H1 (cell line): ENCODE measurements around the gene DNAJC11. TPM values are rescaled to one million over a fixed set of nuclear protein-coding genes. Genes with fewer than 3 reads are reported as not detected.

Experiments
- CTCF ChIA-PET: fragments of 300-600 bp; sonication (Branson Sonifier 250); formaldehyde crosslinking; loops from one replicate; lab custom pipeline; 2021; ENCODE audit not compliant: partially characterized antibody; lab: Charles Lee
- POLR2A ChIA-PET: fragments of 300-600 bp; sonication (Branson Sonifier 250); formaldehyde crosslinking; loops from one replicate; lab custom pipeline; 2021; ENCODE audit warnings: inconsistent platforms; ENCODE audit not compliant: partially characterized antibody; lab: Charles Lee
- DNase-seq, 2 experiments: peaks; one replicate each; pipeline versions ENCODE4 v3.0.0 to v3.0.0-alpha.2; 2010 to 2022; ENCODE audit warnings: low spot score in 2 of 2, low read depth in 1 of 2, mixed read lengths in 1 of 2
- FAIRE-seq: peaks from 2 replicates; lab custom pipeline; 2011; peaks lifted over from hg19 to GRCh38; lab: Jason Lieb, UNC
- H2AFZ ChIP-seq: 2 replicates; pipeline ENCODE4 v1.8.1; 2012; ENCODE audit warnings: low read length, inconsistent platforms
- H2AK5ac ChIP-seq: 2 replicates; pipeline ENCODE4 v1.6.1; 2013; ENCODE audit warnings: low read depth, low read length
- H2BK120ac ChIP-seq: replicated peaks from 2 replicates; pipeline ENCODE3; 2013; ENCODE audit warnings: low read depth, low read length, inconsistent platforms
- H2BK12ac ChIP-seq: 2 replicates; pipeline ENCODE4 v1.6.1; 2013; ENCODE audit warnings: low read depth, low read length
- H2BK15ac ChIP-seq: 2 replicates; pipeline ENCODE4 v1.6.1; 2013; ENCODE audit warnings: low read length
- H2BK20ac ChIP-seq: 2 replicates; pipeline ENCODE4 v1.6.1; 2013; ENCODE audit warnings: low read length
- H2BK5ac ChIP-seq: 2 replicates; pipeline ENCODE4 v1.6.1; 2013; ENCODE audit warnings: low read depth, low read length
- H3K14ac ChIP-seq: 2 replicates; pipeline ENCODE4 v1.6.1; 2013; ENCODE audit warnings: inconsistent platforms; ENCODE audit not compliant: insufficient read length
- H3K18ac ChIP-seq: 2 replicates; pipeline ENCODE4 v1.6.1; 2013; ENCODE audit warnings: low read length; ENCODE audit errors: extremely low read depth
- H3K23ac ChIP-seq: 2 replicates; pipeline ENCODE4 v1.6.1; 2013; ENCODE audit warnings: inconsistent platforms; ENCODE audit not compliant: insufficient read length
- H3K23me2 ChIP-seq: 2 replicates; pipeline ENCODE4 v1.6.1; 2013; ENCODE audit warnings: low read depth, low read length
- H3K27ac ChIP-seq: 2 replicates; pipeline ENCODE4 v1.6.1; 2011; ENCODE audit warnings: low read depth, low read length, inconsistent platforms
- H3K27me3 ChIP-seq, 4 experiments: replicated peaks in 1 of 4; 1 replicate in 1 of 4; 2 replicates in 3 of 4; pipeline versions ENCODE4 v1.6.1 to v1.8.1; 2011 to 2013; ENCODE audit warnings: low read length in 3 of 4, mild to moderate bottlenecking in 3 of 4, inconsistent platforms in 2 of 4, mixed read lengths in 2 of 4, moderate library complexity in 1 of 4; ENCODE audit not compliant: control insufficient read depth in 3 of 4, insufficient read depth in 3 of 4; ENCODE audit errors: extremely low read depth in 1 of 4
- H3K36me3 ChIP-seq, 4 experiments: 2 replicates each; pipeline versions ENCODE4 v1.6.1 to v1.8.1; 2011 to 2013; ENCODE audit warnings: mild to moderate bottlenecking in 4 of 4, low read length in 3 of 4, moderate library complexity in 2 of 4, control low read depth in 1 of 4, inconsistent platforms in 1 of 4; ENCODE audit not compliant: insufficient read depth in 4 of 4, control insufficient read depth in 2 of 4
- H3K4ac ChIP-seq: replicated peaks from 2 replicates; pipeline ENCODE3; 2013; ENCODE audit warnings: low read length, low read depth, mixed read lengths, inconsistent platforms; ENCODE audit not compliant: insufficient read length
- H3K4me1 ChIP-seq, 4 experiments: replicated peaks in 1 of 4; 1 replicate in 1 of 4; 2 replicates in 3 of 4; pipeline versions ENCODE4 v1.6.1 to v1.8.1; 2011 to 2013; ENCODE audit warnings: low read length in 3 of 4, inconsistent platforms in 2 of 4, mixed read lengths in 1 of 4; ENCODE audit not compliant: insufficient read depth in 4 of 4, control insufficient read depth in 3 of 4
- H3K4me2 ChIP-seq, 2 experiments: 2 replicates each; pipeline versions ENCODE4 v1.6.1 to v1.8.1; 2011 to 2013; ENCODE audit warnings: low read depth in 2 of 2, low read length in 2 of 2, control low read depth in 1 of 2, inconsistent platforms in 1 of 2, mild to moderate bottlenecking in 1 of 2; ENCODE audit not compliant: insufficient read depth in 1 of 2
- H3K4me3 ChIP-seq, 4 experiments: fragments of 200-600, 300-600 bp in 1 of 4; sonication (generic), shearing (Covaris generic), sonication (Bioruptor Twin) in 1 of 4; 2 replicates each; pipeline versions ENCODE4 v1.5.1 to v1.8.1; 2011 to 2016; ENCODE audit warnings: low read length in 4 of 4, low read depth in 3 of 4, control low read depth in 2 of 4, inconsistent platforms in 2 of 4, mild to moderate bottlenecking in 2 of 4, mixed read lengths in 1 of 4, moderate library complexity in 1 of 4; ENCODE audit not compliant: insufficient read depth in 2 of 4; ENCODE audit errors: extremely low read depth in 1 of 4
- H3K56ac ChIP-seq: replicated peaks from 2 replicates; pipeline ENCODE3; 2013; ENCODE audit warnings: low read depth, mild to moderate bottlenecking, mixed read lengths, low read length, inconsistent platforms; ENCODE audit not compliant: insufficient read length
- H3K79me1 ChIP-seq: 2 replicates; pipeline ENCODE4 v1.6.1; 2013; ENCODE audit warnings: low read depth, low read length, control low read depth
- H3K79me2 ChIP-seq, 2 experiments: 2 replicates each; pipeline versions ENCODE4 v1.6.1 to v1.8.1; 2012 to 2013; ENCODE audit warnings: low read length in 2 of 2, mild to moderate bottlenecking in 2 of 2, inconsistent platforms in 1 of 2; ENCODE audit not compliant: insufficient read depth in 2 of 2, control insufficient read depth in 1 of 2
- H3K9ac ChIP-seq, 4 experiments: replicated peaks in 1 of 4; 1 replicate in 1 of 4; 2 replicates in 3 of 4; pipeline versions ENCODE4 v1.6.1 to v1.8.1; 2011 to 2013; ENCODE audit warnings: low read depth in 3 of 4, low read length in 3 of 4, control low read depth in 2 of 4, mild to moderate bottlenecking in 2 of 4, moderate library complexity in 2 of 4, inconsistent platforms in 1 of 4; ENCODE audit errors: extremely low read depth in 1 of 4
- H3K9me3 ChIP-seq, 2 experiments: 2 replicates each; pipeline versions ENCODE4 v1.6.1 to v1.8.1; 2012 to 2013; ENCODE audit warnings: mild to moderate bottlenecking in 2 of 2, moderate library complexity in 2 of 2, control low read depth in 1 of 2, inconsistent platforms in 1 of 2, low read depth in 1 of 2, low read length in 1 of 2, mixed read lengths in 1 of 2; ENCODE audit not compliant: insufficient read depth in 2 of 2
- H4K20me1 ChIP-seq, 2 experiments: replicated peaks in 1 of 2; 2 replicates each; pipeline versions ENCODE3 to v1.8.1; 2011 to 2013; ENCODE audit warnings: inconsistent platforms in 2 of 2, low read length in 2 of 2, mild to moderate bottlenecking in 1 of 2; ENCODE audit not compliant: insufficient read depth in 2 of 2, control insufficient read depth in 1 of 2
- H4K5ac ChIP-seq: 2 replicates; pipeline ENCODE4 v1.6.1; 2013; ENCODE audit warnings: low read length, low read depth, mixed read lengths, inconsistent platforms; ENCODE audit not compliant: insufficient read length
- H4K8ac ChIP-seq: 2 replicates; pipeline ENCODE4 v1.8.0; 2013; ENCODE audit warnings: mild to moderate bottlenecking, moderate library complexity, low read length, inconsistent platforms; ENCODE audit not compliant: insufficient read depth; ENCODE audit errors: extremely low read depth
- H4K91ac ChIP-seq: replicated peaks from 2 replicates; pipeline ENCODE3; 2013; ENCODE audit warnings: low read length, mixed read lengths, inconsistent platforms; ENCODE audit not compliant: insufficient read length
- ASH2L ChIP-seq: fragments of 200-600, 300-600 bp; sonication (generic); IDR thresholded peaks from one replicate; pipeline ENCODE4 v1.7.1; 2017; ENCODE audit warnings: low read length
- PHF8 ChIP-seq: fragments of 200-600 bp; sonication (generic); conservative IDR thresholded peaks from 2 replicates; pipeline ENCODE4 v1.7.1; 2012; ENCODE audit warnings: low read depth, mild to moderate bottlenecking, inconsistent platforms, low read length, moderate library complexity
- POLR2AphosphoS5 ChIP-seq: IDR thresholded peaks from 2 replicates; pipeline ENCODE4 v1.6.1; 2011; ENCODE audit warnings: low read depth, low read length
- RBBP5 ChIP-seq: IDR thresholded peaks from 2 replicates; pipeline ENCODE4 v1.7.1; 2012; ENCODE audit warnings: low read depth, mild to moderate bottlenecking, inconsistent platforms, low read length, moderate library complexity, borderline replicate concordance
- RXRA ChIP-seq: IDR thresholded peaks from 2 replicates; pipeline ENCODE4 v1.6.1; 2011; ENCODE audit warnings: low read depth, mild to moderate bottlenecking, low read length, moderate library complexity; ENCODE audit not compliant: insufficient read depth
- WGBS, 2 experiments: shearing (Covaris generic) in 1 of 2; methylation state at CpG; one replicate each; pipeline versions ENCODE4 v1.1.6 to v1.1.7; 2013 to 2015; ENCODE audit warnings: low lambda C conversion rate in 2 of 2, mixed read lengths in 2 of 2, inconsistent platforms in 1 of 2, low coverage in 1 of 2, missing lambda C conversion rate in 1 of 2; ENCODE audit not compliant: insufficient replicate concordance in 2 of 2, insufficient coverage in 1 of 2, insufficient read length in 1 of 2; ENCODE audit errors: extremely low coverage in 1 of 2, missing lambda C conversion rate in 1 of 2; 5-methylcytosine and 5-hydroxymethylcytosine counted together
- polyA plus RNA-seq, 7 experiments: library from polyadenylated mRNA; depleted of rRNA in 3 of 7; stranded (reverse) in 5 of 7; unstranded in 2 of 7; fragments of >200 nt in 5 of 7; fragments of 200-250 nt in 2 of 7; gene quantifications; 1 replicate in 5 of 7; 2 replicates in 1 of 7; 4 replicates in 1 of 7; pipeline versions ENCODE4 v1.2.1 to v1.2.3, GENCODE V29; 2011 to 2013; ENCODE audit warnings: missing spikeins in 2 of 7, mixed read lengths in 2 of 7
- total RNA-seq: library from RNA; stranded (reverse); fragmentation: NEBNext Ultra II Directional; extraction: Animal tissue kit (Norgen Biotek cat#: 25700); gene quantifications from 2 replicates; pipeline ENCODE4 v1.2.1, GENCODE V29; 2021
- TF ChIP-seq, protein P1 (sequence below): IDR thresholded peaks from 2 replicates; pipeline ENCODE4 v1.6.1; 2012; ENCODE audit warnings: low read length, inconsistent platforms
- TF ChIP-seq, protein P2 (sequence below), 3 experiments: IDR thresholded peaks; 1 replicate in 2 of 3; 2 replicates in 1 of 3; pipeline versions ENCODE4 v1.5.1 to v1.6.1; 2011; ENCODE audit warnings: low read length in 3 of 3, mild to moderate bottlenecking in 3 of 3, inconsistent platforms in 2 of 3, low read depth in 1 of 3, moderate library complexity in 1 of 3; ENCODE audit not compliant: insufficient read depth in 1 of 3; ENCODE audit errors: control extremely low read depth in 1 of 3

DNAJC11 gene
- total and polyA plus RNA-seq, 2 of the 8 experiments (the other 6 are each of a cell fraction or from before 2014, with no cell fraction given) = 43.9 to 90.9 TPM

DNA sequence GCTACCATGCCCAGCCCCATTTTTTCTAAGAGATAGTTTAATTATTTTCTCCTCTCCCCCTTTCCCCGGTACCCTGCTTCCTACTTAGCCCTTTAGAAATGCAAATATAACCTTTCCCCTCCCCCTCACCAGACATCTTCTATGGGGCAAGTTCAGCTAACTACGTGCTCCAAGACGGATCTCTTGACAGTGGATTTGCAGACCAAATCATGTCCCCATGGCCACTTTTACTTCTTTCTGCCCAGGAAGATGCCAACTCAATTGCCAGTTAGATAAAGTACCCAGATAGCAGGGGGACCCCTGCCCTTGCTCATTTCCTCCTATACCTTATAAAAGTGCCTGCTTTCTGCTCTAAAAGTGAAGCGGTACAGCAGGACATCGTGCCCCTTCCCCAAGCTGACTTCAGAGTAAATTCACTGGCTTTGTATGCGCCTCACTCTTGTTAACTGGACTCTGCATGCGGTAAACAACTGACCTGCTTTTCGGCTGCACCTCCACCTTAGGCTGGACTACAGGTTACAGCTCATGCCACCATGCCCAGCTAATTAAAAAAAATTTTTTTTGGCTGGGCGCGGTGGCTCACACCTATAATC lies 7.4 kb downstream of the DNAJC11 start:
- Histone ChIP-seq H3K9ac (peak overlapping the region in 1 of 4 experiments; percentile 4; a peak in 1 of 7 replicates), H3K27ac (peak overlapping the region; percentile 42), H2AFZ (no peak overlapping the region), H2AK5ac (no peak overlapping the region; the same call in 1 of the 2 replicates), H3K9me3 (no peaks in the 10 kb centered on the region), H3K79me1 (peaks cover 8% of the 10 kb centered on the region), H3K79me2 (peaks cover 15 to 80% of the 10 kb centered on the region in 2 experiments), H4K91ac (peak overlapping the region; percentile 45), H2BK20ac (no peak overlapping the region), H4K20me1 (peaks cover 0 to 7% of the 10 kb centered on the region in 2 experiments), H3K27me3 (no peaks in the 10 kb centered on the region), H2BK12ac (peak overlapping the region; percentile 70; the same call in 1 of the 2 replicates), H3K4me3 (peak overlapping the region; percentile 13 to 49 (median 31); a peak in 6 of 8 replicates), H3K23me2 (no peaks in the 10 kb centered on the region), H3K18ac (no peak overlapping the region; the same call in 1 of the 2 replicates), H3K56ac (no peak overlapping the region), H3K4ac (no peak overlapping the region), H3K14ac (no peak overlapping the region), H3K36me3 (peaks cover 0 to 4% (median 0%) of the 10 kb centered on the region in 4 experiments; a peak in 1 of 8 replicates), H2BK15ac (no peak overlapping the region), H3K4me2 (peak overlapping the region; percentile 67 to 93), H2BK120ac (peak overlapping the region; percentile 18), H3K4me1 (peaks cover 0 to 12% (median 7%) of the 10 kb centered on the region in 4 experiments), H2BK5ac (peak overlapping the region; percentile 92), H4K8ac (no peak overlapping the region), H4K5ac (no peak overlapping the region), H3K23ac (no peak overlapping the region)
- 28% methylated on average over 10 of the region's 10 CpGs; no CpG with 5 or more reads in 1 of the 2 experiments for WGBS, 2 experiments
- DNase-seq (peak; percentile 29 to 57), FAIRE-seq (peak; percentile 74)
- CTCF ChIA-PET = interaction anchor here (1.3 kb wide), 1 partner anchor 9 kb away, joined by 3 read pairs; no protein-coding TSS in a partner anchor
- POLR2A ChIA-PET = interaction anchor here (0.6 to 2.0 kb wide), 9 partner anchors 12 to 535 kb away, joined by 3 to 7 read pairs (median 3); partner anchors contain the start of gene CAMTA1
- no peak for TF ChIP-seq POLR2AphosphoS5
- peak; percentile 80; the same call in 1 of the 2 replicates for TF ChIP-seq RBBP5
- TF ChIP-seq RXRA = no peak
- TF ChIP-seq, protein P1, sequence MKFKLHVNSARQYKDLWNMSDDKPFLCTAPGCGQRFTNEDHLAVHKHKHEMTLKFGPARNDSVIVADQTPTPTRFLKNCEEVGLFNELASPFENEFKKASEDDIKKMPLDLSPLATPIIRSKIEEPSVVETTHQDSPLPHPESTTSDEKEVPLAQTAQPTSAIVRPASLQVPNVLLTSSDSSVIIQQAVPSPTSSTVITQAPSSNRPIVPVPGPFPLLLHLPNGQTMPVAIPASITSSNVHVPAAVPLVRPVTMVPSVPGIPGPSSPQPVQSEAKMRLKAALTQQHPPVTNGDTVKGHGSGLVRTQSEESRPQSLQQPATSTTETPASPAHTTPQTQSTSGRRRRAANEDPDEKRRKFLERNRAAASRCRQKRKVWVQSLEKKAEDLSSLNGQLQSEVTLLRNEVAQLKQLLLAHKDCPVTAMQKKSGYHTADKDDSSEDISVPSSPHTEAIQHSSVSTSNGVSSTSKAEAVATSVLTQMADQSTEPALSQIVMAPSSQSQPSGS = no peak
- no peak for TF ChIP-seq PHF8
- TF ChIP-seq, protein P2, sequence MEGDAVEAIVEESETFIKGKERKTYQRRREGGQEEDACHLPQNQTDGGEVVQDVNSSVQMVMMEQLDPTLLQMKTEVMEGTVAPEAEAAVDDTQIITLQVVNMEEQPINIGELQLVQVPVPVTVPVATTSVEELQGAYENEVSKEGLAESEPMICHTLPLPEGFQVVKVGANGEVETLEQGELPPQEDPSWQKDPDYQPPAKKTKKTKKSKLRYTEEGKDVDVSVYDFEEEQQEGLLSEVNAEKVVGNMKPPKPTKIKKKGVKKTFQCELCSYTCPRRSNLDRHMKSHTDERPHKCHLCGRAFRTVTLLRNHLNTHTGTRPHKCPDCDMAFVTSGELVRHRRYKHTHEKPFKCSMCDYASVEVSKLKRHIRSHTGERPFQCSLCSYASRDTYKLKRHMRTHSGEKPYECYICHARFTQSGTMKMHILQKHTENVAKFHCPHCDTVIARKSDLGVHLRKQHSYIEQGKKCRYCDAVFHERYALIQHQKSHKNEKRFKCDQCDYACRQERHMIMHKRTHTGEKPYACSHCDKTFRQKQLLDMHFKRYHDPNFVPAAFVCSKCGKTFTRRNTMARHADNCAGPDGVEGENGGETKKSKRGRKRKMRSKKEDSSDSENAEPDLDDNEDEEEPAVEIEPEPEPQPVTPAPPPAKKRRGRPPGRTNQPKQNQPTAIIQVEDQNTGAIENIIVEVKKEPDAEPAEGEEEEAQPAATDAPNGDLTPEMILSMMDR (IDR thresholded peaks at IDR 0.05; ENCODE audit: control extremely low read depth in 1 of 3, insufficient read depth in 1 of 3, low read depth in 1 of 3, low read length in 3 of 3) = no peak
- peak; percentile 85 for TF ChIP-seq ASH2L
